ENCODE measurements around the gene CORT.

The CORT gene

GRCh38 chr1:10479296-10479695 is 29.5 kb downstream of the CORT start:
- no peak for DNase-seq

- no peak for DNase-seq
Measured at GRCh38 chr1:10480614-10481013, 30.8 kb downstream of the CORT start.

- peak; percentile 91 for DNase-seq
Measured at GRCh38 chr1:10484521-10484920, 34.7 kb downstream of the CORT start.

- DNase-seq: no peak
Measured at GRCh38 chr1:10489291-10490055, 39.6 kb downstream of the CORT start.

- no peak for DNase-seq
Measured at GRCh38 chr1:10490286-10490970, 40.6 kb downstream of the CORT start.

GRCh38 chr1:10494418-10494753 is 44.6 kb downstream of the CORT start:
- no peak for DNase-seq

GRCh38 chr1:10494754-10495474 is 45.1 kb downstream of the CORT start:
- peak; percentile 91 for DNase-seq

GRCh38 chr1:10495475-10495817 is 45.6 kb downstream of the CORT start:
- no peak for DNase-seq

GRCh38 chr1:10495952-10496351 is 46.1 kb downstream of the CORT start:
- no peak for DNase-seq

GRCh38 chr1:10497109-10497508 is 47.3 kb downstream of the CORT start:
- DNase-seq: no peak

- no peak for DNase-seq
Measured at GRCh38 chr1:10498231-10498630, 48.4 kb downstream of the CORT start.
